GM13977 (cell line): ENCODE data around the gene ABHD14A.

Experiments
- DNase-seq: peaks from one replicate; pipeline ENCODE4 v3.0.0; 2012; ENCODE audit warnings: low spot score
- CTCF ChIP-seq: IDR thresholded peaks from 2 replicates; pipeline ENCODE4 v1.5.1; 2012; ENCODE audit warnings: mild to moderate bottlenecking, control low read depth; ENCODE audit not compliant: insufficient read depth; ENCODE audit errors: extremely low read depth, missing control alignments
- in situ Hi-C: fragments of 300-500 bp; cut with MboI; formaldehyde crosslinking; loops from one replicate; pipeline ENCODE4 v1.12.0; 2022; ENCODE audit warnings: low sequenced_read_pairs, low pct_unique_long_range_greater_than_20kb, mixed read lengths, inconsistent platforms; ENCODE audit not compliant: unreplicated experiment

Gene ABHD14A

GRCh38 chr3:51994530-51994929, 19.7 kb downstream of the ABHD14A start:
- no peak for TF ChIP-seq CTCF
- DNase-seq = no peak
- in situ Hi-C loops = no loop called here

GRCh38 chr3:51995346-51996163, 20.7 kb downstream of the ABHD14A start, which contains the start of gene RPL29:
TSS of gene RPL29 (minus strand) at chr3:51995895. CDS start at chr3:51995461, 434 bp downstream.
- no peak for TF ChIP-seq CTCF
- peak; percentile 94 for DNase-seq
- in situ Hi-C loops = no loop called here

DNA sequence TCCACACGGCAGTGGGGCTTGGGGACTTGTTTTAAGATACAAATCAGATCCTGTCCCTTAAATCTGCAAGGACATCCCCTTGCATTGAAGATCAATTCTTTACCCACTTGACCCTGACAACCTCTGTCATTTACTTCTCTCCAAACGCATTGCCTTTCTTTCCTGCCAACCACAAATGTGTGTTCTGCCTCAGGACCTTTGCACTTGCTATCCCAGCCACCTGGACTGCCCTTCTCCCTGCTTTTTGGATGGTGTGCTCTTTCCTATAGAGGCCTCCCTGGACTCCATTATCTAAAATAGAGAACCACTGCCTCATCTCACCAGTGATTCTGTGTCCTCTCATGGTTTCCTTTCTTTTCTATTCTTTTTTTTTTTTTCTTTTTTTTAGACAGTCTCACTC, 22.3 kb downstream of the ABHD14A start:
- in situ Hi-C loops = no loop called here
- no peak for DNase-seq

GRCh38 chr3:51997935-51998596, 23.2 kb downstream of the ABHD14A start:
- in situ Hi-C loops = no loop called here
- TF ChIP-seq CTCF = no peak
- no peak for DNase-seq

More for the DNA sequence above, 22.3 kb downstream of the ABHD14A start:
- TF ChIP-seq CTCF = no peak

GRCh38 chr3:51998774-51999173, 23.9 kb downstream of the ABHD14A start:
- no peak for TF ChIP-seq CTCF
- in situ Hi-C loops = no loop called here
- DNase-seq = no peak

DNA sequence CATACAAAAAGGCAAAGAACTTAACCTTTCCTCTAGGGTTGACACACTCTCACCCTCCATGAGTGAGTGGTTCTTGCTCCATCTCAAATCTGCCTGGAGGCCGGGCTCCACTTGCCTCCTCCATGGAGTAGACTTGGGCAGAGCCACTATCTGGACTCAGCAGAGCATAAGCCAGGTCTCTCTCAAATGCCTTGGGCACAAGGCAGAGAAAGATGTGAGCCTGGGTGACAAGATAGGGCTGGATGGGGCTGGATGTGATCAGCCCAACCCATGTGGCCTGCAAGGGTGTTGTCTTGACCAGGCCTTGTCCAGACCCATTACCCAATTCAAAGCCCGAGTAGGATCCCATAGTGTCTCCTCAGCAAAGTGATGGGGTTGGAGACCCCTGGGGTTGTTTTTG, 25.0 kb downstream of the ABHD14A start:
- TF ChIP-seq CTCF = no peak
- no peak for DNase-seq
- in situ Hi-C loops = loop anchor here (5.0 kb wide), 1 partner anchor 142 kb away; no protein-coding TSS in a partner anchor
